ENCODE data around the gene GUCY1A2.

GRCh38 chr11:106858200-106858599 is 160.1 kb downstream of the GUCY1A2 start:
- TF ChIP-seq CTCF (IDR thresholded peaks at IDR 0.05; ENCODE audit: insufficient read depth, low read depth, low read length) (no peak), EZH2 (IDR thresholded peaks at IDR 0.05; ENCODE audit: insufficient read depth, low read length) (no peak)

Measured in astrocyte (in vitro differentiated cells and primary cell).